CD4-positive, alpha-beta T cell treated with Interleukin-12 subunit alpha and Interleukin-12 subunit beta, for 1 hour (primary cell): ENCODE data around the gene LRRFIP2.
"Not testable (repeated sequence)": the region's sequence is repeated elsewhere in the genome, so short reads cannot be mapped to it uniquely, and the experiment has no call there.

Experiments
- DNase-seq: peaks from one replicate; pipeline ENCODE4 v3.0.0-alpha.2; 2020

LRRFIP2 gene

GRCh38 chr3:37174532-37175126, at the start of gene LRRFIP2:
Gene LRRFIP2, minus strand, starts transcription at chr3:37174582. Its CDS starts 25,599 bp downstream, at chr3:37148983.
- DNase-seq = peak; percentile 25

GRCh38 chr3:37223576-37223975, 49.2 kb upstream of the LRRFIP2 start:
- DNase-seq = no peak

GRCh38 chr3:37223141-37223558, 48.8 kb upstream of the LRRFIP2 start:
- no peak for DNase-seq

- not testable (repeated sequence) for DNase-seq
Observed at GRCh38 chr3:37222542-37222941, 48.2 kb upstream of the LRRFIP2 start.

GRCh38 chr3:37221407-37221806, 47.0 kb upstream of the LRRFIP2 start:
- no peak for DNase-seq

- DNase-seq = no peak
Observed at GRCh38 chr3:37219266-37219665, 44.9 kb upstream of the LRRFIP2 start.

- no peak for DNase-seq
Observed at GRCh38 chr3:37218206-37218605, 43.8 kb upstream of the LRRFIP2 start.

GRCh38 chr3:37217098-37217849, 42.9 kb upstream of the LRRFIP2 start:
- peak; percentile 30 for DNase-seq

- DNase-seq = peak; percentile 39
Observed at GRCh38 chr3:37216597-37217097, 42.3 kb upstream of the LRRFIP2 start.

GRCh38 chr3:37214076-37214475, 39.7 kb upstream of the LRRFIP2 start:
- no peak for DNase-seq

GRCh38 chr3:37210230-37210629, 35.8 kb upstream of the LRRFIP2 start:
- DNase-seq = no peak

GRCh38 chr3:37208576-37208975, 34.2 kb upstream of the LRRFIP2 start:
- DNase-seq = not testable (repeated sequence)

- DNase-seq = not testable (repeated sequence)
Observed at GRCh38 chr3:37208008-37208407, 33.6 kb upstream of the LRRFIP2 start.

- not testable (repeated sequence) for DNase-seq
Observed at GRCh38 chr3:37206041-37206440, 31.7 kb upstream of the LRRFIP2 start.

GRCh38 chr3:37204314-37204713, 29.9 kb upstream of the LRRFIP2 start:
- DNase-seq = no peak

GRCh38 chr3:37202035-37202434, 27.7 kb upstream of the LRRFIP2 start:
- DNase-seq = no peak

GRCh38 chr3:37200141-37200540, 25.8 kb upstream of the LRRFIP2 start:
- no peak for DNase-seq

GRCh38 chr3:37198996-37199395, 24.6 kb upstream of the LRRFIP2 start:
- DNase-seq = no peak

- no peak for DNase-seq
Observed at GRCh38 chr3:37198547-37198946, 24.2 kb upstream of the LRRFIP2 start.

- no peak for DNase-seq
Observed at GRCh38 chr3:37197810-37198371, 23.5 kb upstream of the LRRFIP2 start.

GRCh38 chr3:37194533-37194932, 20.2 kb upstream of the LRRFIP2 start:
- no peak for DNase-seq

GRCh38 chr3:37190667-37191066, 16.3 kb upstream of the LRRFIP2 start:
- DNase-seq = no peak

- DNase-seq = no peak
Observed at GRCh38 chr3:37189109-37189508, 14.7 kb upstream of the LRRFIP2 start.

GRCh38 chr3:37183976-37184375, 9.6 kb upstream of the LRRFIP2 start:
- DNase-seq = no peak
